Glomerular endothelial cell (primary cell): ENCODE data around the gene RAD51B. TPM values are rescaled to one million over a fixed set of nuclear protein-coding genes. Genes with fewer than 3 reads are reported as not detected.
"Not testable (repeated sequence)": the region's sequence is repeated elsewhere in the genome, so short reads cannot be mapped to it uniquely, and the experiment has no call there.

ENCODE experiments used
- DNase-seq: peaks from one replicate; pipeline ENCODE4 v3.0.0-alpha.2; 2011; ENCODE audit warnings: low read depth, low spot score; ENCODE audit errors: extremely low read depth
- total RNA-seq: library from RNA; depleted of rRNA; stranded (reverse); fragments of >200 nt; gene quantifications from 2 replicates; pipeline ENCODE4 v1.2.3, GENCODE V29; 2015

Gene RAD51B
- total RNA-seq, 1 donor from 2014 or later: 9.7 TPM

GRCh38 chr14:68105816-68106215, 286.2 kb downstream of the RAD51B start:
- no peak for DNase-seq

DNA sequence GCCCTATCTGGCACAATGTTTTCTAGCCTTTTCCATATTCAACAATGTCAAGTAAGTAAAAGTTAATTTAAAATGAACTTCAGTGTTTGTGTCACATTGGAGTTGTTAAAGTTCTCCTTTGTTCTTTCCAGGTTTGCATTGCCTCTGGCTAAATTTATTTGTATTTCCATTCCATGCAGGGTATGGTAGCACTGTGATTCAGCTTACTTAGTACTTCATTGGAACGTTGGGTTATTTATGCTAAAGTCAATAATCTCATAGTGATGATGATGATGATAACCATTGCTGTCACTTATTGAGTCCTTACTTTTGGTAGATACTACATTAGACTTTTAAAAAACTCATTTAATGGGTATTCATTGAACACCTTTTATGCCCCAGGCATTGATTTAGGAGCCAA, 286.9 kb downstream of the RAD51B start:
- DNase-seq: no peak

- no peak for DNase-seq
Observed at GRCh38 chr14:68106905-68107304, 287.3 kb downstream of the RAD51B start.

DNA sequence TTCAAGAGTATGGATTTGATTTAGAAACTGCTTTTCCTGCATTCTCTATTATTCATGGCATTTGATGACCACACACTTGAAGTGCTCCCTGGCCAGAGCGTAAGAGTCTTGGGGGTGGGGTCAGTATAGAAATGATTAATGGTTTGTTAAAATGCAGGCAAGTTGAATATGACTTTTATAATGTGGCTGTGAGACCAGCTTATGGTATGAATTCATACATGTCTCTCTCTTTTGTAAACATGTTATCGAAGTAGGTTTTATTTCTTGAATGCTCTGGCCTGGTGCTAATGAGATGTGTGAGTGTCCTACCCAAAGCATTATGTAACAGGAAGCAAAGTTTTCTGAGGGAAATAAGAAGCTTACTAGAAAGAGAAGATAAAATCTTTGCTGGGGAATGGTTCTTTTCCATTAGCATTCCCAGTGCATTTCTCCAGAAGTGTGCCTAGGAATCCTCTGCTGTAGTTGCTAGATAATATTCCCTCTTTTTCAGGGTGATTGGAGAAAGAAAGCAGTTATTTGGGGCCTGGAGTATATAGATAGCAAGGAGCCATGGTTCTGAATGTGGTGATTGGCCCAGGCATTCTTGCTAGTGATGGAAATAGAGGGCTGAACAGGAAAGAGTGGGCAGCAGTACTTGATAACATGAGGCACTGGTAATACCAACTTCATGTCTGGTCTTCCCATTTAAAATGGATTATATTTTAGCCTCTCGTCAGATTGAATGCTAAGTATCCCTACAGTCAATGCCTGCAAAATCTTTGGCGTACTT, 289.7 kb downstream of the RAD51B start:
- no peak for DNase-seq

- DNase-seq: no peak
Observed at GRCh38 chr14:68111097-68111852, 291.7 kb downstream of the RAD51B start.

DNA sequence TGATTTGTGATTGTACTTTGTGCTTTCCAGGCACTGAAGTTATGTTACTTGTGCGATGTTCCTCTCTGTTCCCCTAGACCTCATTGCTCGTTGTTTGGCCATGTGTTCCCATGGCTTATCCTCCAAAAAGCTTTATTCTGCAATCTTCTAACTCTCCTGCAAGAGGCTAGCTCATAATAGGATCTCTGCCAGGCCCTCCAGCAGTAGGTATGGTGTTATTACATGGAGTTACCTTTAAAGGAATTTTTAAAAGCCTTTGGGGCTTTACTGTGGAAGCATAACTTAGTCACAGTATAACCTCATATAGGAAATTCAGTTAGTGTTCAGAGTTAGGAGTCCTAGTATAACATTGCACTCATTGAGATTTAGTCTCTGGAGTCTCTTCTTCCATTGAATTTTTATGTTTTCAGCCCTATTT, 292.3 kb downstream of the RAD51B start:
- DNase-seq: no peak

- no peak for DNase-seq
Observed at GRCh38 chr14:68112442-68112841, 292.9 kb downstream of the RAD51B start.

- DNase-seq: no peak
Observed at GRCh38 chr14:68113343-68113930, 293.9 kb downstream of the RAD51B start.

- not testable (repeated sequence) for DNase-seq
Observed at GRCh38 chr14:68115952-68116351, 296.4 kb downstream of the RAD51B start.

GRCh38 chr14:68122651-68123050, 303.1 kb downstream of the RAD51B start:
- no peak for DNase-seq

GRCh38 chr14:68124050-68124449, 304.5 kb downstream of the RAD51B start:
- DNase-seq: no peak

- no peak for DNase-seq
Observed at GRCh38 chr14:68124979-68125731, 305.6 kb downstream of the RAD51B start.

GRCh38 chr14:68127166-68127565, 307.6 kb downstream of the RAD51B start:
- DNase-seq: no peak

DNA sequence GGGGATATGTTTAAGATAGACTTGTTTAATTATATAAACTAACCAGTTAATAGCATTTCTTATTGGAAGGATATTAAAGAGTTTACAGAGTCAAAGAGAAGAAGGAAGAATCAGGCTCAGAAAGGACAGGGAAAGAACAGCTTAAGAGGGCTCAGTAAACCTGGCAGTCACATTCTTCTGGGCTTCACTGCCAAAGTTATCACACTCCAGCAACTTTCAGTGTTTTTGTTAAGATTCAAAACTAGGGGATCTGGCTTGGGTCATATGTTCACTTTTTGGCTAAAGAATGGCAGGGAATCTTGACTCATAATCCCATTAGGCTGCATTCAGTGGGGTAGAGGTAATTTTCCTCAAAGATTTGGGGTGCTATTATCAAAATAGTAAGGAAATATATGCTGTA, 312.3 kb downstream of the RAD51B start:
- DNase-seq: no peak

- DNase-seq: no peak
Observed at GRCh38 chr14:68132563-68133121, 313.1 kb downstream of the RAD51B start.

DNA sequence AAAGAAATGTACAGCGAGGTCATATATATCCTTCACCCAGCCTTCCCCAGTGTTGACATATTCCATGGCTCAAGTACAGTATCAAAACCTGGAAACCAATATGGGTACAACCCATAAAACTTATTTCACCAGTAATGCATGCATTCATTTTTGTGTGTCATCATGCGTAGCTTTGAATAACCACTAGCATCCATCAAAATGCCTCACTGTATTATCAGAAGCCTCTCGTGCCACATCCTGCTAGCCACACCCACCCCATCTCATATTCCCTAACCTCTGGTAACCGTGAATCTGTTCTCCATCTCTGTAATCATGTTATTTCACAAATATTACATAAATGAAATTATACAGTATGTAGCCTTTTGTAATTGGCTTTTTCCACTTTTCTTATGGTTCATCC, 314.3 kb downstream of the RAD51B start:
- no peak for DNase-seq

DNA sequence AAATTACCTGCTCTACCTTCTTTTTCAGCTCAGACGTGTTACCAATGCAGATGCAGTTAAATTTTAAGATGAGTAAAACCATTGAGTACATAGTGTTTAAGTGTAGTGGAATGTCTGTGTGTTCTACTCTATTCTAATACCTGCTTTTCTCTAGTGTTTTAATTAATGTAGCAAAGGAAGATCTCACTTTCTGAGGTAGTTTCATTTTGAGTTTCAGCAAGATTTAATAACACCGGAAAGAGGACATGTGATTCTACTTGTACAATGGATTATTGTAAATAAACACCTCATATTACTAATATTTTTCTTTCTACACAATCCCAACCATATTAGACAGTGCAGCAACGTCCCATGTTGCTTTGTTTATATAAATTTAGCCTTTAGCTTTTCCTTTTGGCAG, 315.4 kb downstream of the RAD51B start:
- no peak for DNase-seq

DNA sequence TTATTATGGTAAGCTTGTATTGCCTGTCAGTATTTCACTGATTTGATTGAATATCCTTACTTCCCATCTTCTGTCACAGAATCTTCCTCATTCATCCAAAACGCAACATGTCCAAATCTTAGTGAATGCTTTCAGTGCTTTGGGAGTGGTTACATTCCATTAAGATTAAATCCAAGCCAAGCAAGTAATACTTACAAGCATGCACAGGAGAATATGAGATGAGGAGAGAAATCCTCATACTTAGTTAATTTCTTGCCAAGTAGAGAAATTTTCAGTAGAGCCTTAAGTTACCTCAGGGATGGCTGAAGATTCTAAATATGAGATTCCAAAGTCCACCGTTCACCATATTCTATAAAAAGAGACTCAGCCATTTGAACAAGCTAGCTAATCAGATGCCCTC, 316.0 kb downstream of the RAD51B start:
- DNase-seq: no peak

GRCh38 chr14:68137704-68138619, 318.4 kb downstream of the RAD51B start:
- DNase-seq: no peak
